ENCODE data around the gene TNFRSF14.

- TF ChIP-seq CTCF (IDR thresholded peaks at IDR 0.05; ENCODE audit: insufficient read depth, low read length, poor library complexity, severe bottlenecking) (peak; percentile 58), EZH2phosphoT487 (conservative IDR thresholded peaks at IDR 0.05; ENCODE audit: low read length) (no peak)
Measured at GRCh38 chr1:2548068-2548589, 8.0 kb upstream of the TNFRSF14 start.
